Caki2 (cell line): ENCODE measurements around the gene RAB6B. TPM values are rescaled to one million over a fixed set of nuclear protein-coding genes. Genes with fewer than 3 reads are reported as not detected.

Experiments
- total RNA-seq: library from RNA; depleted of rRNA; stranded (reverse); fragments of >200 nt; shearing (Covaris generic); gene quantifications from 2 replicates; pipeline ENCODE4 v1.2.3, GENCODE V29; 2014; ENCODE audit warnings: low replicate concordance; rRNA removed

Gene RAB6B
- total RNA-seq, 1 experiment from 2014 or later, result 0.07 TPM

Other genes with a start within 250 kb of the RAB6B start
- 22.1 and 50.7 TPM in 2 replicates for gene TOPBP1, start 233.9 kb downstream of the RAB6B start, total RNA-seq
- gene TF, start 149.5 kb downstream of the RAB6B start, total RNA-seq, result not detected in 2 replicates
- gene SRPRB, start 90.1 kb downstream of the RAB6B start, total RNA-seq, result 85.9 and 96.3 TPM in 2 replicates
- not detected in 2 replicates for gene SLCO2A1, start 134.0 kb upstream of the RAB6B start, total RNA-seq